Tibial nerve (tissue), 4 donors: ENCODE data around the gene TRIM9.

Experiments
- CTCF ChIP-seq, 5 experiments: fragments of 200-600 bp in 3 of 5; fragments of 450-650 bp in 2 of 5; sonication (generic) in 3 of 5; IDR thresholded peaks; one replicate each; pipeline ENCODE4 v1.5.1; 2016 to 2019; ENCODE audit warnings: antibody characterized with exemption in 5 of 5, mild to moderate bottlenecking in 3 of 5, moderate library complexity in 2 of 5
- EP300 ChIP-seq, 2 donors: sonication (generic); formaldehyde crosslinking; IDR thresholded peaks; one replicate each; pipeline ENCODE4 v1.6.1; 2017; ENCODE audit warnings: antibody characterized with exemption in 2 of 2, mild to moderate bottlenecking in 1 of 2

GRCh38 chr14:51066576-51066975 lies 28.3 kb downstream of the TRIM9 start:
- TF ChIP-seq EP300 (IDR thresholded peaks at IDR 0.05) = no peak
- TF ChIP-seq CTCF (IDR thresholded peaks at IDR 0.05) = no peak
